Sigmoid colon (tissue), 4 donors: Measurements from ENCODE around the gene TSNAXIP1.

Source experiments
- CTCF ChIP-seq, 4 experiments: fragments of 450-650 bp in 3 of 4; fragments of 200-600 bp in 1 of 4; IDR thresholded peaks; one replicate each; pipeline ENCODE4 v1.5.1; 2016 to 2019; ENCODE audit warnings: antibody characterized with exemption in 4 of 4, mild to moderate bottlenecking in 3 of 4, moderate library complexity in 2 of 4
- EP300 ChIP-seq, 4 donors: sonication (generic); formaldehyde crosslinking; IDR thresholded peaks; one replicate each; pipeline ENCODE4 v1.6.1; 2017; ENCODE audit warnings: antibody characterized with exemption in 4 of 4
- POLR2A ChIP-seq, 2 donors: fragments of 450-650 bp; IDR thresholded peaks; one replicate each; pipeline ENCODE4 v1.6.1; 2016; ENCODE audit warnings: antibody characterized with exemption in 2 of 2, mild to moderate bottlenecking in 2 of 2, moderate library complexity in 2 of 2
- POLR2AphosphoS5 ChIP-seq, 4 donors: sonication (generic); formaldehyde crosslinking; IDR thresholded peaks; one replicate each; pipeline ENCODE4 v1.6.1; 2017; ENCODE audit warnings: antibody characterized with exemption in 4 of 4

GRCh38 chr16:67764158-67764667 lies 42.5 kb upstream of the TSNAXIP1 start:
- TF ChIP-seq CTCF (IDR thresholded peaks at IDR 0.05): no peak
- no peak for TF ChIP-seq POLR2AphosphoS5 (IDR thresholded peaks at IDR 0.05)
- no peak for TF ChIP-seq POLR2A (IDR thresholded peaks at IDR 0.05)
- TF ChIP-seq EP300 (IDR thresholded peaks at IDR 0.05): no peak
